ENCODE measurements around the gene XXYLT1. TPM values are rescaled to one million over a fixed set of nuclear protein-coding genes. Genes with fewer than 3 reads are reported as not detected.

XXYLT1 gene
- total RNA-seq, 1 donor from 2014 or later = 10.0 TPM

DNA sequence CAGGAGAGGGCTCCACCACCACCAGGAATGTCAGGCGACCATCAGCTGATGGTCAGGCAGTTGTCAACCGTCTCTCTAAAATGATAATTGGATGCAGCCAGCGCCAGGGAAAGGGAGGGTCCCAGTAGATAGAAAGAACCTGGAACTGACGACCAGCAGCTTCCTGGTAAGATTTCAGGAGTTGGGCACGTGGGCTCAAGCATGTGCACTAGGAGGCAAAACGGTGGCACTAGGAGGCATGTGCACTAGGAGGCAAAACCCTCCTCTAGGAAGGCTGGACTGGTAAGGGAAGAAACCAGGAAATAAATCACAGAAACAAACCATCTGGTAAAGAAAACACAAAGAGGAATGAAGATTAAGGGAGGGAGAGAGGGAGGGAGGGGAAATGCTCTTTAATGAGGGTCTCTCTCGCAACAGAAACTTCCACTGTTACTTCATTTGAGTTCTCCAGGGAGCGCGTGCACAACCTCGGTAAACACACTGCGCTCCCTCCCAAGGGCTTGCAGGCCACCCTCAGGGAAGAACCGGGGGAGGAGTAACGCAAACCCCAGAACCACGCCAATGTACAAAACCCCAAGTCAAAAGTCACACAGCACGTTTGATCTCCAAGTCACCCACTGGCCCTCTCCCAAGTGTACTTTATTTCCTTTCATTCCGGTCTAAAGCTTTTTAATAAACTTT is 116.7 kb downstream of the XXYLT1 start:
- intact Hi-C loops (cut with micrococcal nuclease) = no loop called here

- intact Hi-C loops (cut with micrococcal nuclease) = no loop called here
Observed at GRCh38 chr3:195153653-195154052, 117.3 kb downstream of the XXYLT1 start.

DNA sequence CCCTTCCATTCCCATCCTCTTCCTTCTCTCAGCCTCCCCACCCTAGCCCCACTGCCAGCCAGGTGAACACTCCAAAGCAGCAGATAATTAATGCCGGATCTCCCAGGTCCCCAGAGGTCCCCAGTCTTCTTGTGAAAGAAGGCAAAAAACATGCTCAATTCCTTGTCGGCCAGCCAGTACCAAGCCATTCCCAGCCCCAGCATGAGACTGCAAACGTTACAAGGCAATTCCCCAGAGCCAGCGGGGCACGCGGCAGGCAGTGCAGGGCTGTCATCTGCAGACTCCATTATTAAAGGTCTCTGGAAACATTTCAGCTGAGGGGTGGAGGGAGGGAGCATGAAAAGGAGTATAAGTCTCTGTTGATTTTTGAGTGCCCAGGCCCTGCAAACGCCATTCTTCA is 117.8 kb downstream of the XXYLT1 start:
- intact Hi-C loops (cut with micrococcal nuclease) = no loop called here

- intact Hi-C loops (cut with micrococcal nuclease) = no loop called here
Observed at GRCh38 chr3:195151866-195152541, 119.0 kb downstream of the XXYLT1 start.

DNA sequence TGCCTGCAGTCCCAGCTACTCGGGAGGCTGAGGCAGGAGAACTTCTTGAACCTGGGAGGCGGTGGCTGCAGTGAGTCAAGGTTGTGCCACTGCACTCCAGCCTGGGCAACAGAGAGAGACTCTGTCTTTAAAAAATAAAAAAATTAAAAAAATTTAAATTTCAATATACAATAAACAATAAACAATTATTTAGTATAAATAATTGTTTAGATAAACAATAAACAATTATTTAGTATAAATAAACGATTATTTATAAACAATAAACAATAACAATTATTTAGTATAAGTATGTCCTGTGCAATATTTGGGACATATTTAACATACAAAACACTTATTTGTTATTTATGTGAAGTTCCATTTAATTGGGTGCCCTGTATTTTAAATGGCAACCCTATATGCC is 119.6 kb downstream of the XXYLT1 start:
- intact Hi-C loops (cut with micrococcal nuclease) = no loop called here

GRCh38 chr3:195150181-195151118 is 120.5 kb downstream of the XXYLT1 start:
- intact Hi-C loops (cut with micrococcal nuclease) = no loop called here

DNA sequence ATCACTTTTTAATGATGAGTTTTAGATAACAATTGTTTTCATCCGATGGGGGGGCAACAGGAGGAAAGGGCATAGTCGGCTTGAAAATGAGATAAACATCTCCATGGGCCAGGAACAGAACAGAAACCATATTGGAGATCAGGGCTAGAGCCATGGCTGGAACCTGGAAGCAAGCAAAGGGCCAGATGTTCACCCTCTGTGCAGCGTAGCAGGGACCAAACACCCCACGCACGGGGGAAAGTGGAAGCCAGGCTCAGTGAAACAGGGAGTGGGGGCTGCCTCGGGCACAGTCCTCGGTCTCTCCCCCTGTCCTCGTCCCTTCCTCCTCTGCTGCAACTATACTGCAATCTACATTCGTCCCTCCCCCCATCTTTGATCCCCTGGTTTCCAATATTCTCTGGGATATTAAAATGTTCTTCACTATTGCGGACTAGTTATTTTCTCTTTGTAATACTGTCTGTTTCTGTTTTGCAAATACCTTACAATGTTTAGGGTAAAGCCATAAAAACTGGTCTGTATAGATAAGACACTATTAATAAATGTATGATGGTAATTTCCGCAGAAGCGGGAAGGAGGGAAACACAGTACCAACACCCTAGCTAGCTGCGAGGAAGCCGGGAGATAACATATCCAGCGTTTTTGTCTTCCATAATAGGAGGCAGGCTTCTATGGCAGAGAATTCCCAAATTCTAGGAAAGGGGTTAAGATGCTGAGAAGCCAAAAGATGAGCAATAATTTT is 121.5 kb downstream of the XXYLT1 start:
- intact Hi-C loops (cut with micrococcal nuclease) = no loop called here

DNA sequence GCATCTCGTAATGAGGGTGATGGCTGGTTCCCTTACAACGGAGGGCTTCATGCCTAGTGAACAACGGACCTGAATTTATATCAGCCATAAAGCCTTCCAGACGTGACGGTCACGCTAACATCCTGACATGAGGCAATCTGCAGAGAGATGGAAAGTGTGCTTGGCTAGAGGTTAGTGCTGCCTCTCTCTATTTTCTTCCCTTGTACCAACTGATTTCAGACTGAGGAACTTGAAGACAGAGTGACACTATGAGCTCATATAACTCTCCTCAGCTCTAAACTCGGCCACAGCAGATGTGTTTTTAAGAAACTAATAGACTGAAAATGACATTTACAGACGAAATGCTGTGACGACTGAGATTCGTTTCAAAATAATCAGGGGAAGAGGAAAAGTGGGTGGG is 122.4 kb downstream of the XXYLT1 start:
- intact Hi-C loops (cut with micrococcal nuclease) = no loop called here

GRCh38 chr3:195147649-195148080 is 123.3 kb downstream of the XXYLT1 start:
- intact Hi-C loops (cut with micrococcal nuclease) = no loop called here

- intact Hi-C loops (cut with micrococcal nuclease) = no loop called here
Observed at GRCh38 chr3:195146131-195146530, 124.8 kb downstream of the XXYLT1 start.

DNA sequence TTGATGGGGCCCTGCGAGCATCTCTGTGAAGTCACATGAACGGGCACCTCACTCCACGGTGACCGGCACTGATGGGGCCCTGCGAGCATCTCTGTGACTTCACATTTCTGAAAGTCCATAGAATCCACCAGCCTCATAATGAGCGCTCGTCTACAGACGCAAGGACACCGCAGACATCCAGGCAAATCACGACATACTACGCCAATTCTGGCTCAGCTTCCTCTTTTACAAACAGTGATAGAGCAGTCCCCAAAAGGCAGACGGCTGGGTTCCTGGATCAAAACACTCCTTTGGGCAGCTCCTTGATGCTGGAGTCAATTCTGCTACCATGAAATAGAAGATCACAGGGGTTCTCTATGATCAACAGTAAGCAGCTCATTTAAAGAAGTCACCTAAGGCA is 125.4 kb downstream of the XXYLT1 start:
- intact Hi-C loops (cut with micrococcal nuclease) = no loop called here

GRCh38 chr3:195143221-195143620 is 127.7 kb downstream of the XXYLT1 start:
- intact Hi-C loops (cut with micrococcal nuclease) = no loop called here

GRCh38 chr3:195142519-195142918 is 128.4 kb downstream of the XXYLT1 start:
- intact Hi-C loops (cut with micrococcal nuclease) = no loop called here

DNA sequence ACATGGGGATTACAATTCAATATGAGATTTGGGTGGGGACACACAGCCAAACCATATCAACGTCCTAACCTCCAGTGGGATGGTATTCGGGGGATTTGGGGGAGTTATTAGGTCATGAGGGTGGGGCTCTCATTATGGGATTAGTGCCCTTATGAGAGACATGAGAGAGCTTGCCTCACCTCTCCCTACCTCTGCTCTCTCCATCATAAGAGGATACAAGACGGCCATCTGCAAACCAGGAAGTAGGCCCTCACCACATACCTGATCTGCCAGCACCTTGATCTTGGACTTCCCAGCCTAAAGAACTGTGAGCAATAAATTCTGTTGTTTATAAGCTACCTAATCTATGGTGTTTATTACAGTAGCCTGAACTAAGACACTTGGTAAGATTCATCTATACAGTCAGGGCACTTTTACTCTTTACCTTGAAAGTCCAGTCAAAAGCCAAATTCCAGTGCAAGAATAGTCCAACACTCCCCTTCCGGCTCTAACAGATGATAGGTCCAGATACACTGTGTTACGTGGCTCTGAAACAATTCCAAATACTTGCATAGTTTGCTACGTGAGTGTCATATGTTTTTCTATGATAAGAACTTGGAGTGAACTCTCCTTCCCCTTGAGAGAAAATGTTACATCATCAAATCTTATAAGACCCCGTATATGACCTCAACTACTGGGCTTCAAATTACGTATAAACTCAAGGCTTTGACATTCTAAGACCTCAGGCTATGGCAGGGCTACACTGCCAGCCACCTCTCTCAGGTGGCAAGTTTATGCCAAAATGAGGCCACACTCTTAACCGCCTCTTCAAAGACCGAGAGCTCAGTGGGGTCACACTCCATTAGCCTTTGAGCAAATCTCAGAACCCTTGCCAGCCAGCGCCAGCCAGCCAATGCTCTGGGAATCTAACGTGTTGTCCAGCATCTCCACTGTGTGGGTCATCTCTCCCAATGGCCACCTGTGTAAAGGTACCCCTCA is 129.9 kb downstream of the XXYLT1 start:
- intact Hi-C loops (cut with micrococcal nuclease) = no loop called here

- intact Hi-C loops (cut with micrococcal nuclease) = no loop called here
Observed at GRCh38 chr3:195140410-195140809, 130.5 kb downstream of the XXYLT1 start.

GRCh38 chr3:195139876-195140240 is 131.1 kb downstream of the XXYLT1 start:
- intact Hi-C loops (cut with micrococcal nuclease) = no loop called here

- intact Hi-C loops (cut with micrococcal nuclease) = no loop called here
Observed at GRCh38 chr3:195139091-195139875, 131.7 kb downstream of the XXYLT1 start.

DNA sequence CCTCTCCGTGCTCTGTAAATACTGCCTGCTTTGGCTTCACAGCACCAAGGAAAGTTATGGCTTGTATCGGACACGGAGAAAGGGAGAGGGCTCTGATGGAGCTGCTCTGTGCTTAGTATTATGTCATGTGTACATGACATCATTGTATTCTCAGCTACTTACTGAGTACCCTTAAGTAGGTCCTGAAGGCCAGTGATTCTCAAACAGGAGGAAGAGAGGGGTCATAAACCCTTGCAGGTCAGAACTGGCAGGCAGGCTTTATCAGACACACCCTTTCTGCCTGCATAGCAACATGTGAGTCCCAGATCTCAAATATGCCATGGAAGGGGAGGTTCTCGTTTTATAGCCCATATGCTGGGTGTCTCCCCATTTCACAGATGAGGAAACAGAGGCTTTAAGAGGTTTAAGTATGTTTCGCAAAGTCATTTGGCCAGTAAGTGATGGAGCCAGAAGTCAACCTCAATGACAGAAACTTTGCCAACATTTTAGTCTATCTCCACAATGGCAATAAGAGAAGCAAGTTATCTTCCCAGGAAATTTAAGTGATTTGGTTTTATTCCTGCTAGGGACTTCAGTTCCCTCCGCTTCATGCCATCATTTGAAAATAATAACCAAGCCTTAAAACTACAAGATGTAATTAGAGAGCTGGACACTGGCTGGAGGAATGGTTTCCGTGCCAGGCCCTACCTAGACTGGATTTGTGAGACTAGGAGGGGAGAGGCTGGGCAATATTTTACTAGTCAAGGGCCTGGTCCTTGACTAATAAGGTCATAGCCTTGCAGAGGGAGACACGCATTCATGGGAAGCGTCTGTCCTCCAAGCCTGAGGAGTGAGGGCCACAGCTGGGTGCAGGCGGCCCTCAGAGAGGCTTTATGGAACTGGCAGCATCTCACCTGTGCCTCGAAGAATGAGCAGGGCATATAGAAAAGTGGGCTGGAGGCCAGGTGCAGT is 133.0 kb downstream of the XXYLT1 start:
- intact Hi-C loops (cut with micrococcal nuclease) = no loop called here
